Left ventricle myocardium inferior (tissue), 1 donor: ENCODE measurements around the gene LIMS1. TPM values are rescaled to one million over a fixed set of nuclear protein-coding genes. Genes with fewer than 3 reads are reported as not detected.
"Not testable (repeated sequence)": the region's sequence is repeated elsewhere in the genome, so short reads cannot be mapped to it uniquely, and the experiment has no call there.

Source experiments
- DNase-seq: peaks from one replicate; pipeline ENCODE4 v3.0.0-alpha.2; 2020
- H3K27ac ChIP-seq: fragments of 200-600 bp; replicated peaks from 2 replicates; pipeline ENCODE4 v1.8.0; 2021
- H3K27me3 ChIP-seq: fragments of 200-600 bp; 2 replicates; pipeline ENCODE4 v1.8.0; 2021; ENCODE audit warnings: low read depth
- H3K36me3 ChIP-seq: fragments of 200-600 bp; 2 replicates; pipeline ENCODE4 v1.8.0; 2021
- H3K4me1 ChIP-seq: fragments of 200-600 bp; 2 replicates; pipeline ENCODE4 v1.8.0; 2021
- H3K4me3 ChIP-seq: fragments of 200-600 bp; 2 replicates; pipeline ENCODE4 v1.8.0; 2021; ENCODE audit warnings: mild to moderate bottlenecking, moderate library complexity
- H3K9me3 ChIP-seq: fragments of 200-600 bp; replicated peaks from 2 replicates; pipeline ENCODE4 v1.8.0; 2021
- CTCF ChIP-seq: fragments of 200-600 bp; IDR thresholded peaks from 2 replicates; pipeline ENCODE4 v1.8.0; 2021; ENCODE audit warnings: antibody characterized with exemption, mild to moderate bottlenecking, borderline replicate concordance
- intact Hi-C: fragments of 100-400 bp; cut with micrococcal nuclease; formaldehyde crosslinking; loops from one replicate; pipeline ENCODE4 v1.11.0; 2022
- total RNA-seq: library from RNA; stranded (reverse); fragmentation: NEBNext Ultra II Directional; extraction: Animal tissue kit (Norgen Biotek cat#: 25700); gene quantifications from one replicate; pipeline ENCODE4 v1.2.1, GENCODE V29; 2021
- donor health status: DM: no; HTN: yes; CAD: no; lungs with severe emphysema.

Gene LIMS1
- total RNA-seq, 1 donor from 2014 or later: 77.0 TPM

GRCh38 chr2:108594982-108595464 lies 60.8 kb downstream of the LIMS1 start:
- Histone ChIP-seq H3K4me3 (no peak overlapping the region), H3K9me3 (no peaks in the 10 kb centered on the region), H3K27ac (peak overlapping the region; percentile 68), H3K36me3 (no peaks in the 10 kb centered on the region), H3K27me3 (no peaks in the 10 kb centered on the region), H3K4me1 (peaks cover 67% of the 10 kb centered on the region)
- intact Hi-C loops: no loop called here
- no peak for TF ChIP-seq CTCF
- no peak for DNase-seq

DNA sequence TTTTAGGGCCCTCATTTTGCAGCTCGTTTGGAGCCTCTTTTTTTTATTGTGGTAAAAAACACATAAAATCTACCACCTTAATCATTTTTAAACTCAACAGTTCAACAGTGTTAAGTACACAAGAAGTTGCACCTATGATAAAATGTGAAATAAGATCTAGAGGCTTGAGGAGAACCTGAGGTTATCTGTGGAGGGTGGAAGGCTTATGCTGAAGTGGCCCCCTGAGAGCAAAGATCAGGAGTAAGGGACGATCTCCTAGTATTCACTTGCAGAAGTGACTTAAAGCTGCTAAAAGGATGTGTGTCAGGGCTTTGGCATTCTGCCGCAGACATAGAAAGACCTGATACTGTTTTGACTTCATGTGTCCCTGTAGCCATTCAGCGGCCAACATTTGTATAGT lies 61.5 kb downstream of the LIMS1 start:
- H3K4me3 ChIP-seq, DNase-seq, intact Hi-C loops, H3K9me3 ChIP-seq, H3K27me3 ChIP-seq, H3K36me3 ChIP-seq: not testable (repeated sequence)
- peak overlapping the region; percentile 68 for H3K27ac ChIP-seq
- H3K4me1 ChIP-seq: peaks cover 59% of the 10 kb centered on the region

GRCh38 chr2:108597105-108597744 lies 63.0 kb downstream of the LIMS1 start:
- DNase-seq, H3K4me3 ChIP-seq, H3K36me3 ChIP-seq, H3K27ac ChIP-seq, H3K27me3 ChIP-seq, H3K9me3 ChIP-seq, intact Hi-C loops: not testable (repeated sequence)
- TF ChIP-seq CTCF: peak; percentile 45
- peaks cover 65% of the 10 kb centered on the region for H3K4me1 ChIP-seq

DNA sequence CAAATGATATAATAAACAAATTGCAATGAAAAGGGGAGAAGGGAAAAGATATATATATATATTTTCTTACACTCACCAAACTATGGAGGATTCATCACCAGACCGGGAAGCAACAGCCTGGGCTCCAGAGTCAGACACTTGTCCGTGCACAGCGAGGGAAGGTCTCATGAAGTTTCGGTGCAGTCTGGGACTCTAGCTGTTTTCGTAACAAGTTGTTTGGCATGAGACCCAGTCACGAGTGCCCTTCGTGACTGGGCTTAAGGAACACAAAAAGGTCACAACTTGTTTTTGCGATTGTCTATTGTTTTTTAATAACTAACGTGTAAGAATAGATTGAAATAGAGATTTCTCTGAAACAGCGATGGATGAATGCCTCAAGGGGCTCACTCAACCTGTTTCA lies 66.9 kb downstream of the LIMS1 start:
- Histone ChIP-seq H3K4me1 (peaks cover 53% of the 10 kb centered on the region), H3K9me3 (peaks cover 11% of the 10 kb centered on the region), H3K27ac (peak overlapping the region; percentile 54), H3K4me3 (peak overlapping the region; percentile 43)
- H3K27me3 ChIP-seq, DNase-seq, H3K36me3 ChIP-seq: not testable (repeated sequence)
- intact Hi-C loops: loop anchor here (5.0 kb wide), 1 partner anchor 36 kb away; no protein-coding TSS in a partner anchor

- Histone ChIP-seq H3K27me3 (no peaks in the 10 kb centered on the region), H3K4me3 (no peak overlapping the region), H3K36me3 (no peaks in the 10 kb centered on the region), H3K9me3 (peaks cover 11% of the 10 kb centered on the region), H3K4me1 (peaks cover 54% of the 10 kb centered on the region), H3K27ac (peak overlapping the region; percentile 54)
- DNase-seq: no peak
- intact Hi-C loops: loop anchor here (5.0 kb wide), 1 partner anchor 35 kb away; no protein-coding TSS in a partner anchor
- TF ChIP-seq CTCF: no peak
These were observed 68.2 kb downstream of the LIMS1 start for GRCh38 chr2:108602422-108602821.

- intact Hi-C loops: loop anchor here (5.0 kb wide), 1 partner anchor 33 kb away; no protein-coding TSS in a partner anchor
- Histone ChIP-seq H3K4me1 (peaks cover 58% of the 10 kb centered on the region), H3K9me3 (peaks cover 11% of the 10 kb centered on the region), H3K36me3 (no peaks in the 10 kb centered on the region), H3K27me3 (no peaks in the 10 kb centered on the region), H3K27ac (no peak overlapping the region), H3K4me3 (no peak overlapping the region)
- no peak for DNase-seq
- no peak for TF ChIP-seq CTCF
These were observed 69.9 kb downstream of the LIMS1 start for GRCh38 chr2:108604196-108604595.
